ENCODE data around the gene C2orf81.

C2orf81 gene

DNA sequence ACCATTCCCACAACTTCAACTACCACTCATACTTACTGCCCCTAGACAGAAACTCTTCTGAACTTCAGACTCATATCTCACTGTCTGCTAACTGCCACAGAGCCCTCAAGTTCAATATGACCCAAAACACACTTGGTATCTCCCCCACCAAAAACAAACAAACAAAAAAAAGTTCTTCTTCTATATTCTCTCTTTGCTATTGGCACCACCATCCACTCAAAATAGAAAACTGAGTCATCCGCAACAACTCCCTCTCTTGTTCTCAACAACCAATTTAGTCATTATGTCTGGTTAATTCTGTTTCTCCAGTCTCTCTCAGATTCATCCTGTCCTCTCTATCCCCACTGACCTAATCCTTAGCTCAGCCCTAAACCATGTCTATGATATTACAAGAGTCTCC is 34.1 kb downstream of the C2orf81 start:
- DNase-seq: no peak

DNA sequence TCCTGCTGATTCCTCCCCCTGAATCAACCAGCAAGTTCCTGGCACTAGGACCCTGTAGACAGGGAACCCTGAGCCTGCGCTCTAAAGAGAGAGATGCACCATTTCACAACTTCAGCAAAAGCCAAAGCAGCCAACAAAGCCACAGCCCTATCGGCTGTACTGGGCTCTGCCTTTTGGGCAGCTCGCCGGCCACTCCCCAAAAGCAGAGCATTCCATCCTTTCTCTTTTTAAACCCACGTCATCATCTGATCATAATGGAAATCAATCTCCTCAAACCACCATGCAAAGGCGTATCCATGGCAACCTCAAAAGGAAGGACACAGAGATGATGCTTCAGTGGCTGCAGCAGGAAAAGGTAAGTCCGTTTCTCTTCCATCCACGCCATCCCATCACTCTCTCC is 36.0 kb downstream of the C2orf81 start:
- no peak for DNase-seq

DNA sequence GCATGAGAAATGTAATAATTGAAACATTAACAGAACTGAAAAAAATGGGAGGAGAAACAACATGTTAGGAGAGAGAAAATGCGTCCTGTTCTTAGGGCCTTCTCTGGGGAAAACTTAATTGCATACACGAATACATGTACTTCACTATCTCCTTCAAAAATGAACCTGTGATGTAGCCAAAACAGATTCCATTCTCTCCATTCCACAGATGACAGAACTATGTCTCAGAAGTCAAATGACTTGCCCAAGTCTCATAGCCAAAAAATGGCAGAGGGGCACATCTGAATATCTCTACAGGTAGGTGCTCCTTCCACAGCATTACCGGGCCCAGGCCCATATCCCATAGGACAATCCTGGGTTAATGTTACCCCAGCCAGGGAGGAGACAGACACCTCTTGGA is 37.4 kb downstream of the C2orf81 start:
- DNase-seq: no peak

DNA sequence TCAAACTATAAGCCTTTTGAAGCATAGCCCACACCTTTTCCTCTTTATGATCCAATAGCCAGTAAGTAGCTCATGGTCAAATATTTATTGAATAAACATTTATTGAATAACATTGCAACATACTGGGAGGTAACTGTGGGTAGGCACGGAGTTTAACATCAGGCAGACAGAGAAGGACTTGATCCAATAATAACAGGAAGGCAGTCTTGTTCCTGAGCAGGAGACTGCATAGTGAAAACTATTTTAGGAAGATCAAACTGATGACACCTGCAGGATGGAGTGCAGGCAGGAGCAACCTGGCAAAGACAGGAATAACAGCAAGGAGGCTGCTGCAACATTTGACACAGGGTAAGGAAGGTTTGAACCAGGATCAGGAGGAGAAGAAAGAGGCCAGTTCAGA is 38.2 kb downstream of the C2orf81 start:
- no peak for DNase-seq

DNA sequence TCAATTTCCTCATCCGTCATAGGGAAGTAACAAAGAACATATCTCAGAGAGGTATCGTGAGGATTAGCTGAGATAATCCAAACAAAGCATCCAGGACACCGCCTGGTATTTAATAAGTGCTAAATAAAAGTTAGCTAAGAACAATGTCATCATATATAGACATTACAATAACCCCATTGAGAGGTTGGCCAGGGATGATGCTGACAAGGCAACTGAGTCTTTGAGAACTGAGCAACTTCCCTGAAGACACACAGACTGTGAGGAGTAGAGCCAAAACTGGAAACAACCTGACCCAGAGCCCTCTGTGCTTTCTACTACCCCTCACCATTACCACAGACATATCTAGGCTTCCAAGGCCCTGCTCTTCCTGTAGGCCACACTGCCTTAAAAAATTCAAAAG is 39.7 kb downstream of the C2orf81 start:
- no peak for DNase-seq

DNA sequence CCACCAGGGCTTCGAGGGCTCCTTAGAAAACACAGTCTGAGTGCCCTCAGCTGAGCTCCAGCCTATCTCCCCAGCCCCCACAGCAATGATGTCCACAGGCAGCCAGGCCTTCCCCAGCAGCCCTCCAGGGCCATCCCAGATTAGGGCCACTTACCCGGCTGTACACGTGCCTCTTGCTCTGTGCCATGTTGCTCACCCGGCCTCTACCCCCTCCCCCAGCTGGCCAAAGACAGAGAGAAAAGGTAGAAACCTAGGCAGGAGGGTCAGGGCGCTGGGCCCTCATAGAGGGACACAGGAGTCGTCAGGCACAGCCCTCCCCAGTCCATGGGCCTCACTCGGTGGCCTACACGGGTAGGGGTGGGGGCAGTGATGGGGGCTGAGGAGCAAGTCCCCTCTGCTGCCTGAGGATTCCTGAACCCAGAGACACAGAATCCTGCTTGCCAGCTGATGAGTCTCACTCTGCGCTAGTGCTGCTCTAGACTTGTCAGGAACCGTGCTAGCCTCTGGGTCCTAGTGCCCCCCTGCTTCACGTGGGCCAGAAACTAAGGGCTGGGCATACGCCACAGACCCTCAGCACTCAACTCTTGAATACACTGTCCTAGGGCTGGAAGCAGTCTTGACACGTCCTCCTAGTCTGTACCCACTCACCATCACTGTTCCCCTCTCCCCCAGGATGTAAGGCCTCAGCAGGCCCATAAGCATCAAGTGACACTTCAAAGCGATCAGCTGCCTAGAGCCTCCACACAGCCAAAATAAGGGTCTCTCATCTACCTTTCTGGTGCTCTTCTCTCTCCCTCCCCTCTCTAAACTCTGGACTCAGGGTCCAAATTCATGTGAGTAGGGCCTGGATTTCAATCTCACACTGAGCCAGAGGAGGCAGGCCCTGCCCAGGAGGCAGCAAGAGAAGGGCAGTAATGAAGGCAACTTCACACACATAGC is 41.3 kb downstream of the C2orf81 start, which contains the start of gene DCTN1:
DCTN1 (minus strand) TSS at position 461 of the 939 bp plus-strand sequence; CDS start at position 187, 274 bp downstream.
- no peak for DNase-seq

DNA sequence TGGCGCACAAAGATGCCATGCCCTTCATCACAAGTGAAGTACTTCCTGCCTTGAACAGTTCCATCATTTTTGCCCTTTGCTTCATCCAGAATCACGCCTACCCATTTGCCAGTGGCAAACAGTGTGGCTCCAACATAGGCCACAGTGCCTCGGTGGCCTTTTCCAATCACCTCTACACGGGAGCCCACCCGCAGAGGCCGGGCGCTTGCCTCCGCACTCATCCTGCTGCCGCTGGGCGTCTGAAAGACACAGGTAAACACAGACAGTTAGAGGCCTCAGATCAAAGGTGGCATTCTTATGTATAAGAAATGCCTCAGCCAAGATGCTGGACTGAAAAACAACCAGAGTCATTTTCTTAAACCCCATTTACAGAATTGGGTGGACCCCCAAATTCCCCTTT is 43.4 kb downstream of the C2orf81 start:
- no peak for DNase-seq

DNA sequence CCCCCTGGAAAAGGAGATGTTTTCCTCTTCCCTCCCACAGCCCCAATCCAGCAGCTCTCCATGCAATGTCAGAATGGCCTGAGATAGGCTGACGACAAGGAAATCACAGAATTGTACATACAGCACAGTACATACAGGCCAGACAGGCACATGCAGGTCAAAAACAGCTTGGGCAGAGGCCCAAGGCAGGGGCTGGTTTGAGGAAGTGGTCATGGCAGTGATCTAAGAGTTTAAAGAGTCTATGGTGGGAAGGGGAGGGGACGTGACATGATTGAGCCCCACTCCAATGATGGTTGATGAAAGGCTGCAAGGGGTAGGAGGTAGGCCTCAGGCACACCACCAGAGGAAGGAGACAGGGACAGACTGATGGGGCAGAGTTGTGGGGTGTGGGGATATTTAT is 45.6 kb downstream of the C2orf81 start:
- no peak for DNase-seq

DNA sequence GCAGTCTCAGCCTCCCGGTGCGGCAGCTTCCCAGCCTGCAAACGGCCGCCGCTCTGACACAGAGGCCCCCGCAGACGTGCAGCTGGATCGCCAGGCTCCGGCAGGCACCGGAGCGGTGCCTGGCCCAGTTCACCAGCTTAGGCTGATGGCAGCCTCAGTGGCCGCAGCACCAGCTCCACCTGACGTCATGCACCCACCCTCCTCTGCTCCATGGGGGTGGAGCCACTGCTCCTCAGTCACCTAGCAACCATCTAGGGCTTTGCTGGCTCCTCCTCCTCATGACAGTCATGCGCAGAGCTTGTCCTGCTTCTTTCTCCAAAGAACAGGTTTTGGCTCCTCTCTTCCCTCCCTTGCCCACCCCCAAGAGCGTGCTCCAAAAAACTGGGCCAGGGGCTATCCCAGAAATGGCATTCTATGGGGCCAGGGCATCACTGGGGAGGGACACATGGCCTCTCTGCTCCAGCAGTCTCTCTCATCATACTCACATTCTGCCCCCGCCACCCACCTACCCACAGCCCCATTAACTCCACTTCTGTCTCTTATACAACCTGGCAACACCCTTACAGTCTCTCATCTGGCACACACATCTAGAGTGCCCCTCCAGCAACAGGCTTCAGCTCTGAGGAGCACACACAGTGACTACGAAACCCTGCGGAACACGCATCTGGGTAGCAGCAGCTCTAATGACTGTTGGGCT is 46.8 kb downstream of the C2orf81 start:
- peak in 1 of 2 experiments; percentile 15 for DNase-seq

DNA sequence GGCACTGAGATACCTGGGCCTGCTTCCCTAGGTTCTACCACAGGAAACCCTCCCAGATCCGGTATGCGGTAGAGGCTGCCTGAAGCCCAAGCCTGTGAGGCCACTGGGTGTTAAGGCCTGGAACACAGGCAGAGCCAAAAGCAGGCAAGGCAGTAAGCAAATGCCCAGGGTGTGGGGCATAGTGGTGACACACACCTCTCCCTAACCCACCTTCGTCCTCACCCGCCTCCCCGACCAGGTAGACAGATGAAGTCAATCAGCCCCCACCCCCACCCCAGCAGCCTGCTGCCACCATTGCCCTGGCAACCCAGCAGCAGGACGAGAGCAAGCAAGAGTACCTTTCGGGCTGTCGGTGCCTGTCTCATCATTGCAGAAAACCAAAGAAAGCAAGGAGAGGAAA is 47.4 kb downstream of the C2orf81 start:
- DNase-seq: no peak

DNA sequence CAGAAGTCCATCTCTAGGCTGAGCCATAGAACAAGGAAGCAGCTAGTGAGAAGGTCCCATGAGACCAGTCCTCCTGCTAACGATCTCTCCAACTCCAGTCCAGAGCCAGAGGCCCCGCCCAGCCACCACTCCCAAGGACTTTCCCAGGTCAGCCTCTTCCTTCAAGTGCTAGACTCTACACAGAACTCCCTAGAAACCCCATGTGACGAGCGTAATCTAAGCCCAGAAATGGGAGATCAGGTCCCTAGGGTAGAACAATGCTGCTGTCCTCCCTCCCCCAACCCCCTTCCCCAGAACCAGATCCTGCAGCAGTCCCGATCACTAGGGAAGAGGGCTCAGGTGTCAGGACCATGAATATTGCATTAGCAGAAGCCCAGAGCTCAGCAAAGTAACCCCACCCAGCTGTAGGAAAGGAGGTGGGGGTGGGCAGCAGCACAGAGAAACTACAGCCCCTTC is 48.2 kb downstream of the C2orf81 start:
- DNase-seq: no peak

DNA sequence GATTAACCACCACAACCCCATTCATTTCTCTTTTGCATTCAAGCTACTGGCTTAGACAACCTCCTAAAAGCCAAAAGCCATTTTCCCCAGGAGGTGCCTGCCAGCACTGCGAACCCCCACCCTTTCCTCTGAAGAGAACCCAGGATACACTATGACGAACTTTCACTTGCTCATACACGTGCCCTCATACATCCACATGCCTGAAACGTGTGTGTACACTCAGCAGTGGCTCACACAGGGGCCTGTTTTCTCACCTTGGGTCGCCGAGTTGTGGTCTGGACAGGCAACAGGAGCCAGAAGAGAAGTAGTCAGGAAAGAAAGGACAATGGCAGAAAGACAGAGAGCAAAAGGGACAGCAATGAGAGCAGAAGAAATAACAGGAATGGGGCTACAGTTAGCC is 48.7 kb downstream of the C2orf81 start:
- DNase-seq: no peak

DNA sequence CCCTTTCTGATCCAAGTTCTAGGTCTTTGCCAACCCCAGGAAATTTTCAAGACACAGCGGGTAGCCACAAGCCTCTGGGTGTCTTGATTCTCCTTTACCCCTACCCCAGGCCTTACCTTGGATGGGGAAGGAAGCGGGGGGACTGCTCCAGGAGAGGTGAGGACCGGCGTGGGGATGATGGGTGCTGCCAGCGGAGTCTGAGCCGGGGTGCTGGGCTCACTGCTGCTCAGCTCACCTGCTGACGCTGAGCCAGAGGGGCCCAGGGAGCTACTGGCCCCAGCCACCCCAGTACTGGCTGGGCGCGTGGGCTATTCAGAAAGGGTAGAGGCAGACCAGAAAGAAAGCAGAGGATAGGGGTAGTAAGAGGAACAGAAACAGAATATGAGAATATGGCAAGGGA is 50.0 kb downstream of the C2orf81 start:
- no peak for DNase-seq

DNA sequence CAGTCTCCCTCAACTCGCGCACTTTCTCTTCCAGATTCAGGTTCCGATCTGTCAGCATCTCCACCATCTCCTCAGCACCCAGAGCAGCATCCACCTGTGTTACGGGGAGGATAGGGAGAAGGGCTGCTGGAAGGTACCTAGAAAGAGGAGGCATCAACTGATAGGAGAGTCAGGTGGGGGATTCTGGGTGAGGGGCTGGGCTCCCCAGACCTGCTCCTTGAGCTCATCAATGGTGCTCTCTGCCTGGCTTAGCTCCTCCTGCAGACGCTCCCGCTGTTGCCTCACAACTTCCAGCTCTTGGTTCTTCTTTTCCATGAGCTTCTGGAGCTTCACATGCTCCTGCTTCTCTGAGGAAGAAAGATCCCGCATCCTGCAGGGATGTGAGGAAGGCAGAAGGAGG is 51.4 kb downstream of the C2orf81 start:
- no peak for DNase-seq

DNA sequence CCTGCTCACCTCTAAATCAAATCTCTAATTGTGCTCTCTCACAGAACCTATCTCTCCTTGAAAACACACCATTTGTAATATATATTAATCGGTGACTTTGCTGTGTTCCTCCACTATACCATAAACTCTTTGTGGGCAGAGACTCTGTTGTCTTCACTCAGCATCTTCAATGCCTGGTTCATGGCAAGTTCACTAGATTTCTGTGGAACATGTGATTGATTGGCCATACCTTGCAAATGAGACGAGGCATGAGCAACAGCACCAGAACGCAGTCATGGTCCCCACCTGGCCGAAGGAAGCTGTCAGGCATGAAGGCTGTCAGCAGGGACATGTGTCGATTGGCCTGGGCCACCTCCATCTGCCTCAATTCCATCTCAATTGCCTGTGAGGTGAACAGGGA is 52.9 kb downstream of the C2orf81 start:
- DNase-seq: no peak

DNA sequence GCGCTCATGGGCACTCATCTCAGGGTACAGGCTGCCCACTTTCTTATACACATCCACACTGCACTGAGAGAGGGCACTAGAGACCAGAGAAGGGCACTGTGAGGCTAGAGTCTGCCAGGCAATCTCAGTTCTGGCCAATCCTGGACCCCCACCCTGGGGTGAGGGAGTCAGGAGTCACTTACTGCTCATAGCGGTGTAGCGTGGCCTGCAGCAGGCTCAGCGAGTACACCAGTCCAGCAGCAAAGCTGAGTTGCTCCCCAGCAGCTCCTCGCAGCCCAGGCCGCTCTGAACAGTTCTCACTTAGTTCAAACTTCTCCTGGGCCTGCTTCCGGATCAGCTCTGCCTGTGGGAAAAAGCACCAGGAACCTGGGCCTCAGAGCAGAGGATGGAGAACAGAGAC is 53.6 kb downstream of the C2orf81 start:
- no peak for DNase-seq

DNA sequence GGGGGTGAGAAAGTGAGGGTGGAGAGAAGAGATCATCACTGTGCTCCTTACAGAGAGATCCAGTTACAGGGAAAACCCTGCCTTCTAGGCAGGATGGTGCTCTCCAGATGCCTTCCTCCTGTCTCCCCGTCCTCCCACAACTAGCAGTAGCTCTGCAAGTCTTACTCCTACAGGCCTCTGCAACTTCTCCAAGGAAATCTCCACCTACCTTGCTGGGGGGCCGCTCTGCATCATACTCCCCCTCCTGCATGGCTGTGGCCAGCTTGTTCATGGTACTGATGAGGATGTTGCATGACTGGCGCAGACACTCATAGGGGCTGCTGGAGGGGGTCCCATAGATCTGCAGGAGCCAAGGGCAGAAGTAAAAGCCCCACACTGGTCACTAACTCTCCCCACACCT is 55.4 kb downstream of the C2orf81 start:
- DNase-seq: no peak

DNA sequence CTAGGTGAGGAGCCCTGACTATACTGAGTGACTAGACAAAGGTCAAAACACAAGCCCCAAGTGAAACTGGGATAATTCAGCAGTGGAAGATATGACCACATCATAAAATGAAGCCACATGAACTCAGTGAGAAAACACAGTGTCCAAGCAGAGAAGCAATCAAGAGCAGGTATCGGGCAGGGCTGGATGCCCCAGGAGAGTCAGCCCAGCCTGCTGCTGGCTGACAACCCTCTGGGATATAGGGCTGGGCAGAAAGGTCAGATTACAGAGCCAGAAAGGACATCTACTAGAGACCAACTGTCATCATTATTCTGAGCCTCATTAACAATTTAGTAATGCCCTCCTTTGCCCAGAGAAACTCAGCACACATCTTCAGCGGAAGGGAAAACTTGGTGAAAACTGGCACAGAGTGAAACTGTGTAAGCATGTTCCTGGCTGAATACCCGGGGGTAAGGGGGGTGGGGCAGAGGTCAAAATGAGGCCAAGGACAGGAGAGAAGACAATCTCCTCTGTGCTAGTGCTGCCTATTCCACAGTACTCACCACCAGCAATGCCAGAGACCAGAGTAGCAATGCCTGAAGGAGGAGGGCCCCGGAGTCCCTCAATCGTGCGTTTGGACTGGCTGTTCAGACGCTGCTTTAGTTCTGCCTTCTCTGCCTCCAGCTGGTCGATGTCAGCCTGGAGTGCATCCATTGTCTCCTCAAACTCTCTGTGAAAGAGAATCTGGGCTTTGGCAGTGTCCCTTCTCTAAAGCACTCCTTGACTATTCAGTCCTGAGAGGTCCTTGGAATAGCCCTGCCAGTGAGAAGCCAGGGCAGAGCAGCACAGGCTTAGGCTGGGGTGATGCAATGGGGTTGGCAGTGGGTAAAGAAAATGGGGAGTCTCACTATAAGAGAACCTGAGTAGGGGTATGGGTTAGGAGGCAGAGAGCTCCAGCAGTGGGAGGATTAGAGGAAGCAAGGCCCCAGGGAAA is 56.6 kb downstream of the C2orf81 start:
- DNase-seq: no peak

Data from NCI-H1930 (cell line).